Measurements from ENCODE around the gene CSF2RB. TPM values are rescaled to one million over a fixed set of nuclear protein-coding genes. Genes with fewer than 3 reads are reported as not detected.

The CSF2RB gene
- total and polyA plus RNA-seq, 10 of the 15 experiments (the other 5 are each of a cell fraction or from before 2014, with no cell fraction given): 0.82 to 12.5 (median 5.4) TPM

- POLR2A ChIA-PET: interaction anchor here (0.8 to 6.1 kb wide), 8 partner anchors 9 to 41 kb away, joined by 3 to 51 read pairs (median 8); partner anchors contain the start of genes CSF2RB and NCF4
- SMC1A ChIA-PET (ENCODE audit: uncharacterized antibody, unreplicated experiment): interaction anchor here (1.0 to 7.8 kb wide), 11 partner anchors 9 to 76 kb away, joined by 3 to 72 read pairs (median 5); partner anchors contain the start of genes CSF2RB and NCF4
- ATAC-seq (peak; percentile 17), DNase-seq (ENCODE audit: low read depth, low spot score) (no peak), FAIRE-seq (no peak)
- no peaks in the 10 kb centered on the region for H3K36me3 ChIP-seq (ENCODE audit: control insufficient read depth in 2 of 2, insufficient read depth in 2 of 2, low read length in 1 of 2)
- CTCF ChIA-PET: interaction anchor here (0.7 to 3.7 kb wide), 10 partner anchors 9 to 76 kb away, joined by 3 to 21 read pairs (median 9); partner anchors contain the start of gene CSF2RB
- H3K4me3 ChIP-seq: peak overlapping the region; percentile 35; the same call in 1 of the 2 replicates
- TSS peak; percentile 86 for BruUV-seq (replicated peaks)
- intact Hi-C loops (cut with micrococcal nuclease; ENCODE audit: unreplicated experiment): loop anchor here (1.0 to 2.0 kb wide), 3 partner anchors 20 to 40 kb away; partner anchors contain the start of gene NCF4
- peaks cover 33% of the 10 kb centered on the region for H3K4me1 ChIP-seq (ENCODE audit: control insufficient read depth, insufficient read depth, low read length)
- no peaks in the 10 kb centered on the region for H3K79me2 ChIP-seq (ENCODE audit: control insufficient read depth, insufficient read depth, low read length)
- H4K20me1 ChIP-seq (ENCODE audit: control insufficient read depth, insufficient read depth): no peaks in the 10 kb centered on the region
- RAD21 ChIA-PET (ENCODE audit: unreplicated experiment): interaction anchor here (0.6 to 6.0 kb wide), 8 partner anchors 9 to 41 kb away, joined by 3 to 78 read pairs (median 6); partner anchors contain the start of genes CSF2RB and NCF4
- peak overlapping the region; percentile 80 for H3K27ac ChIP-seq (ENCODE audit: control insufficient read depth, insufficient read depth)
- no peak overlapping the region; the same call in 1 of the 2 replicates for H2AFZ ChIP-seq (ENCODE audit: control insufficient read depth, low read depth, low read length)
- no peaks in the 10 kb centered on the region for H3K27me3 ChIP-seq (replicated peaks in 1 of 2; ENCODE audit: control insufficient read depth in 2 of 2, insufficient read depth in 2 of 2, low read length in 1 of 2)
- peaks cover 2% of the 10 kb centered on the region; the same call in 2 of the 3 replicates for H3K9me3 ChIP-seq (replicated peaks; ENCODE audit: control insufficient read depth, insufficient read depth, low read length)
- H3K4me2 ChIP-seq (ENCODE audit: control insufficient read depth, insufficient read depth): peak overlapping the region; percentile 72
- 80% methylated on average over 4 of the region's 4 CpGs for WGBS (ENCODE audit: insufficient coverage, insufficient replicate concordance, low lambda C conversion rate, missing lambda C conversion rate)
- peak overlapping the region; percentile 59 for H3K9ac ChIP-seq (ENCODE audit: control insufficient read depth, insufficient read depth, low read length)
- in situ Hi-C loops (cut with MboI): no loop called here
- TF ChIP-seq STAT1 (conservative IDR thresholded peaks at IDR 0.05): no peak
- peak; percentile 21 for TF ChIP-seq SMARCA5 (IDR thresholded peaks at IDR 0.05)
- TF ChIP-seq E2F8 (IDR thresholded peaks at IDR 0.05; ENCODE audit: low read depth, partially characterized antibody): no peak
- no peak for TF ChIP-seq SUPT20H (IDR thresholded peaks at IDR 0.05; ENCODE audit: borderline replicate concordance, control insufficient read depth, low read depth, low read length)
- no peak for TF ChIP-seq KLF5 (IDR thresholded peaks at IDR 0.05; ENCODE audit: partially characterized antibody)
- TF ChIP-seq USF1 (IDR thresholded peaks at IDR 0.05; ENCODE audit: borderline replicate concordance, extremely low read length, insufficient read depth, low read depth, low read length): no peak
- TF ChIP-seq EED (IDR thresholded peaks at IDR 0.05; ENCODE audit: low read depth): no peak
- 0 out of 2 replicates have a peak, but pooled peaks have one; percentile 51 for TF ChIP-seq TCF12 (IDR thresholded peaks at IDR 0.05; ENCODE audit: low read depth, low read length)
- no peak for TF ChIP-seq NR2C1 (IDR thresholded peaks at IDR 0.05)
- TF ChIP-seq NR2F1 (conservative IDR thresholded peaks at IDR 0.05): peak; percentile 80
- TF ChIP-seq BCL3 (IDR thresholded peaks at IDR 0.05; ENCODE audit: borderline replicate concordance, insufficient read depth, low read depth, low read length, poor library complexity, severe bottlenecking): peak; percentile 16
- no peak for TF ChIP-seq EP300 (IDR thresholded peaks at IDR 0.05; ENCODE audit: borderline replicate concordance in 1 of 2, control insufficient read depth in 1 of 2, low read depth in 2 of 2, low read length in 2 of 2)
- TF ChIP-seq TBL1XR1 (IDR thresholded peaks at IDR 0.05; ENCODE audit: low read depth, low read length): no peak
- TF ChIP-seq USF2 (IDR thresholded peaks at IDR 0.05; ENCODE audit: borderline replicate concordance, low read depth, low read length): no peak
- no peak for TF ChIP-seq TARDBP (IDR thresholded peaks at IDR 0.05; ENCODE audit: borderline replicate concordance)
- no peak for TF ChIP-seq HCFC1 (IDR thresholded peaks at IDR 0.05; ENCODE audit: low read length)
- TF ChIP-seq RB1 (IDR thresholded peaks at IDR 0.05; ENCODE audit: borderline replicate concordance): no peak
Measured at GRCh38 chr22:36900880-36901279, 12.5 kb upstream of the CSF2RB start.

Measured in GM12878 (cell line).